A172 (cell line): ENCODE measurements around the gene PRICKLE2. TPM values are rescaled to one million over a fixed set of nuclear protein-coding genes. Genes with fewer than 3 reads are reported as not detected.

Experiments used
- DNase-seq: peaks from one replicate; pipeline ENCODE4 v3.0.0-alpha.2; 2015; ENCODE audit warnings: low spot score
- total RNA-seq: library from RNA; depleted of rRNA; stranded (reverse); fragments of >200 nt; shearing (Covaris generic); gene quantifications from 2 replicates; pipeline ENCODE4 v1.2.3, GENCODE V29; 2014

The PRICKLE2 gene
- total RNA-seq, 1 experiment from 2014 or later, result 6.9 TPM

- no peak for DNase-seq
These were observed 152.0 kb downstream of the PRICKLE2 start for GRCh38 chr3:64073158-64073761.

- DNase-seq, result no peak
These were observed 153.1 kb downstream of the PRICKLE2 start for GRCh38 chr3:64072126-64072525.

GRCh38 chr3:64070704-64071103, 154.6 kb downstream of the PRICKLE2 start:
- no peak for DNase-seq

GRCh38 chr3:64067506-64068346, 157.5 kb downstream of the PRICKLE2 start:
- DNase-seq, result no peak

DNA sequence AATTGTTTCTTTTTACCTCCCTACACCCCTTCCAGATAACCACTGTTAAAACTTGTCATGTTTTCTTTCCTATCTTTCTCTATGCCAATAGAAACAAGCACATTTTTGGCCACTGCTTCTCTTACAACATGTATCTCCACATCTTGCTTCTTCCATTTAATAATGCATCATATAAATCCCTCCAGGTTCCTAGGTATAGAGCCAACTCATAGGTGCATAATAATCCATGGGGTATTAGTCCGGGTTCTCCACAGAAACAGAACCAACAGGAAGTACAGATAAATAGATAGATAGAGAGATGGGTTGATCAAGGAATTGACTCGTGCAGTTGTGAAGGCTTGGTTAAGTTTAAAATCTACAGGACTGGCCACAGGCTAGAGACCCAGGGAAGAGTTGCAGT, 160.5 kb downstream of the PRICKLE2 start:
- no peak for DNase-seq

GRCh38 chr3:64063983-64064438, 161.3 kb downstream of the PRICKLE2 start:
- no peak for DNase-seq

GRCh38 chr3:64063207-64063982, 161.9 kb downstream of the PRICKLE2 start:
- peak; percentile 26 for DNase-seq

- no peak for DNase-seq
These were observed 163.6 kb downstream of the PRICKLE2 start for GRCh38 chr3:64061628-64062027.

DNA sequence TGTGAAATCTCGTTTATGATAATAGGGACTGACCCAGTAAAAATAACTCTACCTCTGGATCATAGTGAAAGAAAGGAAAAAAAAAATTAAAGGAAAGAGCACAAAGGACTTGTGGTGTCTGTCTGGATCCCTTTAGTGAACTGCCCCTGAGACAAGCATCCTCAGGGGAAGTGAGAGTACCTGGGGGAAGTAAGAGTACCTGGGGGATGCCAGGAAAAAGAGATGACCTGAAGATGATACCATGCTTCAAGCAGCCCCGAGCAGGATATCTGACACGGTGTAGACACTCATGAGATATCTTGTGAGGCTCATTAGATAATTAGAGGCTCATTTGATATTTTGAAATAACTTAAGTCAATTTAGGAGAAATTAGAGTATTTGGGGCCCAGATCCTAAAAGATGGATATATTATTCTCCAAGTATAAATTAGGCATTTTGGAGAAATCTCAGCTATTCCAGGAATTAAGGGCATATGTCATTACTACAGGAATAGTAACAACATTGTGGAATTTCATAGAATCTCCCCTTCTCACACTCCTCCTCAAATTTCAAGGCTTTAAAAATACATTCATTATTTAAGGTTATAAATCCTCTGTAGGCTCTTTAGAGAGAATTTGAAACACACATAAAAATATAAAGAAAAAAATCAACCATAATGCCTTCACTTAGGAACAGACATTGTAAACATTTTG, 165.6 kb downstream of the PRICKLE2 start:
- no peak for DNase-seq

GRCh38 chr3:64058566-64058965, 166.7 kb downstream of the PRICKLE2 start:
- no peak for DNase-seq

DNA sequence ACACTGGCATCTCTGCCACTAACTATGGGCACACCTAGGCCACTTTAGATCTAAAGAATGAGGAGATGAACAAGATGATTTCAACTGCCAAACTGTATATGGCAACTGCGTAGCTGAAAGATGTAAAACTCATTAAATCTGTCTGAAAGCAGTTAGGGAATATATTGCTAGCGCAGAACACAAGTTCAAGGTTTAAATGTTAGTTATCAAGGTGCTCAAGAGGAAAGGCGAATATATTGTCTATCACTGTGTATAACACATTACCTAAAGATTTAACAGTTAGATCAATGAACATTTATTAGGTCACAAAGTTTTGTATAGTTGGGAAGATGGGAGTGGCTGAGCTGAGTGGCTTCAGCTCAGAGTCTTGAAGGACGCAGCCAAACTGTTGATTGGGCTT, 168.0 kb downstream of the PRICKLE2 start:
- DNase-seq, result no peak

- DNase-seq, result peak; percentile 40
These were observed 168.6 kb downstream of the PRICKLE2 start for GRCh38 chr3:64056606-64057180.

GRCh38 chr3:64055076-64055475, 170.2 kb downstream of the PRICKLE2 start:
- no peak for DNase-seq

- DNase-seq, result no peak
These were observed 170.8 kb downstream of the PRICKLE2 start for GRCh38 chr3:64054488-64054887.

GRCh38 chr3:64053581-64053980, 171.7 kb downstream of the PRICKLE2 start:
- no peak for DNase-seq

- no peak for DNase-seq
These were observed 172.1 kb downstream of the PRICKLE2 start for GRCh38 chr3:64053117-64053516.

GRCh38 chr3:64049832-64050231, 175.4 kb downstream of the PRICKLE2 start:
- DNase-seq, result no peak

GRCh38 chr3:64049136-64049535, 176.1 kb downstream of the PRICKLE2 start:
- no peak for DNase-seq

DNA sequence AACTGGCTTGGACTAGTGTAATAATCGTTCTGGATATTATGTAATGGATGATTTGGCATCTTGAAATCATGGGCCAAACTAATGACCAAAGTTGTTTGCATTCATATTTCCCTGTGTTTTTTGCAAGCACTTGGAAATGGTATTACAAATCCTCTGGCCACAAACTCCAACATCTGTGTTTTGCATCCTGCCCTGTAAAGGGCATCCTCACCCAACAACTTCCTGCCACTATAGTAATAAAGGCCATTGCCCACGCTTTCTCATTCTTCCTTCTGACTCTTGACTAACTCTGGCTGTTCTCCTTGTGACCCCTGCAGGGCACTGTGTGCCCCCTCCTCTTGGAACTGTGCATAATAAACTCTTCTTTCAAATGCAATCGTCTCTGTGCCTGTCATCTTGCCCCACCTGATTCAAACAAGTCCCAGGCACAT, 176.6 kb downstream of the PRICKLE2 start:
- DNase-seq, result no peak

DNA sequence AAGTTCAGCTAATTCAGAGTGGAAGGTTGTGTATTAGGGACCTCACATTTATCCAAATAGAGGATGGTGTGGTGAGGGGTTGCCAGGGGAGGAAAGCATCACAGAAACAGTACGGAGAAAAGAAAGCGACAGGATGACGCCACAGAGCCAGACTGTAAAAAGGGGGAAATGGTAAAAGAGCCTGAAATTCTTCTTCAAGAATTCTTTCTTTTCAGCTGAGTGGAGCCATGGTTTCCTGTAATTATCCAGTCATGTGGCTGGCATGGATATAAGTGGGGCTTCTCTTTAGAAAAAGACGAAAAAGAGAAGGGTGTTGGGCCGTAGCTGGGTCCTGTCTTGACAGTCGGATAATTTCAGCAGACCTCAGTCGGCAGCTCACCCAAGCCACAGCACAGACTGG, 177.5 kb downstream of the PRICKLE2 start:
- no peak for DNase-seq

DNA sequence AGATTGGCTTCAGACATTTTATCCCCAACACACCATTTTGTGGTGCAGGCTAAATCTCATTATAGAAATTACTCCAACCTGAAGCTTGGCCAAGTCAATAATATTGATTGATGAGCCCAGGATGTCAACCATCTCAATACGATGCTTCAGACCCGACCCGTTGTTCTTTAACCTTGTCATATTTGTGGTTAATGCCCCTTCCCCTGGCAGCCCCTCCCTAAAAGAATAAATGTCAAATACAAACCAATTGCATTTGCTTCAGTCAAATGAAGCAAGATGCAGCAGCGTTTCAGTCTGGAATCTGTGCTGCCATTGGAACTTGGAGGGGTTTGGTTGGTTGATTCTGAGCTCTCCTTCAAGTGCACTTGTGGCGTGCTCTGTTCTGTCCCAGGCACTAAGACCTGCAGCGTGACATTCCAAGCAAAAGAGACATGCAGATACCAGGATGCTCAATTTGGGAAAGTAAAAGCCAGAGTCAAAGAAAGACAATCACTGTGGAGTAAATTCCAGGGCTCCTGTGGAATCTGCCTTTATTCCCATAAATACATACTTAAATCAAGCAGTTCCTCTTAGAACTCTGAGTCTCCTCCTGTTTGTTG, 178.2 kb downstream of the PRICKLE2 start:
- DNase-seq, result no peak
